ENCODE results near the gene SMARCA2.

The SMARCA2 gene

DNA sequence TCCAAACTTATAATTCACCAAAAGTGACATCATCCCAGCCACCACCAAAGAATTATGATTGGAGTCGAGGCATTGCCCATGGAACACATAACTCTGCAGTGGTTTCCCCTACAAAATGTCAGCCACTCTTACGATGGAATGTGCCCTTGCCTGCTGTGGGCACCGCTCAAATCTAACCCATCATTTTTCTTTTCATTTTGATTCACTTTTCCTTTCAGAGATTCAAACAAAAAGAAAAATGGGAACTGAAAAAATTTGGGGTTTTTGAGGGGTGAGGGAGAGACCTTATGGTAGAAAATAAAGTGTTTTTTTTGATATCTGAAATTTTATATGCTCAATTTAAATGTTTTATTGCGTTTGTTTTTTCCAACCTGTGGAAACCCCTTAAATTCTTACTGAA is 28.1 kb downstream of the SMARCA2 start:
- no peak for FAIRE-seq

- no peak for FAIRE-seq
These were observed 28.8 kb downstream of the SMARCA2 start for GRCh38 chr9:2043881-2044462.

DNA sequence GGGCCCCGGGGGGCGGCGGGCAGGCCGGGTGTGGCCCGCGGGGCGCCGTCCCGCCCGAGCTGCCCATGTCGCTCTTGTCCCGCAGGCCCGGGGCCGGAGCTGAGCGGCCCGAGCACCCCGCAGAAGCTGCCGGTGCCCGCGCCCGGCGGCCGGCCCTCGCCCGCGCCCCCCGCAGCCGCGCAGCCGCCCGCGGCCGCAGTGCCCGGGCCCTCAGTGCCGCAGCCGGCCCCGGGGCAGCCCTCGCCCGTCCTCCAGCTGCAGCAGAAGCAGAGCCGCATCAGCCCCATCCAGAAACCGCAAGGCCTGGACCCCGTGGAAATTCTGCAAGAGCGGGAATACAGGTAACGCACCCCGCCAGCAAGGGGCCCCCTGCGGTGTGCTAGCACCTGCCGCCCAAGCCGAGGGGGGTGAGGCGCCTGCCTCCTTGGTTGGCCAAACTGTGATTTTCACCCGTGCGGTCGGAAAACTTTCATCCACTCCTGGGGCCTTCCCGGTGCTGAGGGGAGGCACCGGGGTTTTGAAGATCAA is 32.1 kb downstream of the SMARCA2 start:
- no peak for FAIRE-seq

GRCh38 chr9:2047916-2048315 is 32.8 kb downstream of the SMARCA2 start:
- no peak for FAIRE-seq

GRCh38 chr9:2050236-2050635 is 35.1 kb downstream of the SMARCA2 start:
- no peak for FAIRE-seq

GRCh38 chr9:2053883-2054845 is 39.0 kb downstream of the SMARCA2 start:
- peak; percentile 97 for FAIRE-seq

DNA sequence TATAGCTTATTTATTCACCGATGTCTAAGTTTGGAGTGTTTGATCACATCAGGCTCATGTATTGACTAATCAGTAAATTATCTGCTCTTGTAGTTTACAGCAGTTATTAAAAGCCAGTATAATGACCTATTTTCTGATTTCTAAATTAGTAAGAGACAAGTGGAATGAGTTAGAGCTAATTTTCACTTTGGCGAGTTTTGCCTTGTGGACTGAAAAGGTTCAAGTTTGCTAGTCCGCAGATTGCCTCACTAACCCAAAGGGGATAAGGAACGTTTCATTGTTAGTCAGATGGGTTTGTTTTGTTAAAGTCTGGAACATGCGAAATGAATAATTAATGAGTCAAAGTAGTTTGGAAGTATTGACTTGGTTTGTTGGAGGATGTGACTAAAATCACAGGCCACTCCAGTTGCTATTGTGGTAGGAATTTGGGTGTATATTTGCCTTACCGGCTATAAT is 40.1 kb downstream of the SMARCA2 start:
- peak; percentile 76 for FAIRE-seq

GRCh38 chr9:2059274-2059929 is 44.3 kb downstream of the SMARCA2 start:
- FAIRE-seq = no peak

DNA sequence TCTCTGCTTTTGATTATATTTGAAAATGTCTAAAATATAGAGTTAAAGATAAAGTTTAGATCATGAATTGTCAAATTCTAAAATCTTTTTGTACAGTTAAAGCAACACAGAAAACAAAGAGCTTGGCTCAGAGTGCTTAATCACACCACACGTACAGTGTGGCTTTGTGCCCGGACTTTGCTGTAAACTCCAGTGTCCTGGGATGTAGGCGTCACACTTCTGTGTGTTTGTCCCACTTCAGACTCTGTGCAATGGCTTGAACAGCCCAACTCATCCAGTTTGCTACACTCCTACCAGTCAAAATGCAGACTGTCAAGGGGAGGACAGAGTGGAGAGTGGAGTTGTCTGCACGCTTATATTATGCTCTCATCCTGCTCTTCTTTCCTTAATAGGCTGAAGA is 45.3 kb downstream of the SMARCA2 start:
- FAIRE-seq = no peak

DNA sequence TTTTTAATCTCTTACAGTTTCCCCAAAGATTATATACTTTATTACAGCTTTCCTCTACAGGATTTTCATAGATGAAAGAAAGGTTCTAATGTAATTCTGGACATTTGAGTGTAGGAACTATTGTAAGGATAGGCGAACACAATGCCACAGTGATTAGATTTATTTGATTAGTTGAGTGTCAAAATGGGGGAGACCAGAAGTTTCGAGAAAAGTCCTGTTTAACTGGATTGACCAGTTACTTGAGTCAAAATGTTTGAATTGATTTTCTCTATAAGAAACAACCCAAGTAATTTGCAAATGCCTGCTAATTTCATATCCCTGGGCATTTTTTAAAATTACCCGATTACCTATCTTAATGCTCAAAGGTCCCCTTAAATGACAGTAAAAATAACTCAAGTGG is 50.6 kb downstream of the SMARCA2 start:
- FAIRE-seq = no peak

- FAIRE-seq = no peak
These were observed 51.4 kb downstream of the SMARCA2 start for GRCh38 chr9:2066312-2067273.

GRCh38 chr9:2072752-2073405 is 57.7 kb downstream of the SMARCA2 start:
- FAIRE-seq = no peak

DNA sequence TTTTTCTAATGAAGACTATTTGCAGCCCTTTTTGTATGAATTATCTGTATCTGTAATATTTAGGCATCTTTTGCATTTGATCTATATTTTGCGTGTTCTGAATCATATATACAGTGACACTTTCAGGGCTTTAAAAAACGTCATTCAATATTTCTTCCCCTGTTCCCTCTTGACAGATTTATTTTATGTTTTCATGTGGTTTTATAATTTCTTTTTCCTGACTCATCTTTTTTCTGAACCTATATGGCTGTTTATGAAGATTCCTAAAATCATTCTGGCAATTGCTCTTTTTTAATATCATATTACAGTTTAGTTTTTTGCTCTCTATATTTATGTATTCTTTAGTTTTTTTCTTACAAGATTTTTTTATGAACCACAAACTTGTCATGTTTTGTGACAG is 67.6 kb downstream of the SMARCA2 start:
- no peak for FAIRE-seq

- FAIRE-seq = no peak
These were observed 68.3 kb downstream of the SMARCA2 start for GRCh38 chr9:2083479-2083878.

DNA sequence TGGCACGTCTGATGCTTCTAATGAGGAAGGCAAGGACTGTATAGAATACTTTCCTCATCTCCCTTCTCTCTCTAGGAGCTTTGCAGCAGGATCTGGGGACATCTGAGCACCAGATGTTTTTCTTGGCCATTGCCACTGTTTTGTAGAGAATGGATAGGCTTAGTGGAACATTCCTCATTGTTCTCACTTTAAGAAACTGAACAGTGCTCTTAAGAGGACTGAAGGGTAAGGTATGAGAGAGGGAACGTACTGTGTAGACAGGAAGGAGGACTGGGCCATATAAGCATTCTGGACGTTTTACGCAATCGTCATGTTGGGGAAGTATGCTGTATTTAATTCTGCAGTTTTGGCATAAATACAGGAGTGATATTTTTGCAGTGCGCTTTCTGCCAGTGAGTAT is 70.6 kb downstream of the SMARCA2 start:
- no peak for FAIRE-seq

DNA sequence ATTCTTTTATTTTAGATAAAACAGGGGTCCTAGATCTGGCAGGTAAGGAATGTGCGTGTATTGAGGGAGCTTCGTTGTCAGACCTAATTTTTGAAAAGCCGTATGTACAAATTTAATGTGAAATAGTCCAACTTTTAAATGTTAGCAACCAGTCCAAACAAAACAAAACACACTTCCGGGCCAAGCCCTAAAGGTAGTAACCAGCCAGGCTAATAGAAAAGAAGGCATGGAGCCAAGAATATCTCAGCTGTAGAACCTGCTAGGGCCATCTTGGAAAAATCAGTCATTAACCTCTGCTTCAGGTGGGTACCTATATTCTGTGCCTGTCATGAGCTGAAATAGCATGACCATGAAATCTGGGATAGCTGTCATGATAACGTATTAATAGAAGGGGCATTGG is 71.0 kb downstream of the SMARCA2 start:
- FAIRE-seq = no peak

DNA sequence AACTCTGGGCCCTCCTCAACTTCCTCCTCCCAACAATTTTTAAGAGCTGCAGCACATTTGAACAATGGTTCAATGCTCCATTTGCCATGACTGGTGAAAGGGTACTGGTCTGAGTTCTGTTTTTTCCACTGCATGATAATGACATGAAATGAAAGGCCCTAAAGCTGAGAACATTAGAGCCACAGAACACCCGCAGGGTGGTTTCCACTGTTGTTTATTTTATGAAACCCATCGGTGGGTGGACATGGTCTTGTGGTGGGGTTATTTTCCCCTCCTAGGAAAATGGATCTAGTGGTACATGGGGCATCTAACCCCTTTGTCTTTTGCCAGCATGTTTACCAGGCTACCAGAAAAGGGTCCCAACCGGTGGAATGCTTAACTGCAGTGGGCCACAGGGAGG is 71.8 kb downstream of the SMARCA2 start:
- FAIRE-seq = no peak

GRCh38 chr9:2087500-2088313 is 72.6 kb downstream of the SMARCA2 start:
- FAIRE-seq = peak; percentile 77

- FAIRE-seq = no peak
These were observed 78.9 kb downstream of the SMARCA2 start for GRCh38 chr9:2093920-2094597.

DNA sequence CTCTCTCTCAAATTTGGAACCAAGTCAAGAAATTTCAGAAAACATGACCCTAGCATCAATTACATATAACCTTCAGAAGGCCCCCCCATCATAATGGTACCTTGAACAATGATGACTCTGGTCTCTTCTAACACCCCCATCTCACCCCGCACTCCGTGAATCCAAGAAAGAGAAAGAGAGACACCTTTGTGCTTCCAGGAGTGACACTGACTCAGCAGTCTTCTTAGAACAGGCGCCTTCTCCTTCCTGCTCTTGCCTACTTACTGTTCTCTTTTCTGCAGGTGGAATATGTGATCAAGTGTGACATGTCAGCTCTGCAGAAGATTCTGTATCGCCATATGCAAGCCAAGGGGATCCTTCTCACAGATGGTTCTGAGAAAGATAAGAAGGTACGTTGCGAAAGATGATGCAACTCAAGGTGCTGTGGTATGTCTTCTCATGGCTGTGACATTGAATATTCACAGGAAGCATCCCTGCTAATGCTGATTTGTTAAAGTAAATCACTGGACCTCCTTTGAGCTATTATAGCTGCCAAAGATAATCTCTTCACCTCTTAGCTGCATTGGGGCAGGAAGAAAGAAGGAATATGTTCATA is 81.3 kb downstream of the SMARCA2 start:
- no peak for FAIRE-seq
